H9 (cell line): ENCODE measurements around the gene DLGAP4. TPM values are rescaled to one million over a fixed set of nuclear protein-coding genes. Genes with fewer than 3 reads are reported as not detected.

ENCODE experiments used
- DNase-seq: peaks from one replicate; pipeline ENCODE4 v3.0.0-alpha.2; 2017
- H2AFZ ChIP-seq: one replicate; pipeline ENCODE4 v1.6.1; 2013; ENCODE audit warnings: mild to moderate bottlenecking, low read length, control low read depth, moderate library complexity
- H2AK5ac ChIP-seq: 2 replicates; pipeline ENCODE4 v1.6.1; 2013; ENCODE audit warnings: low read length, control low read depth, mixed read lengths; ENCODE audit not compliant: insufficient read length
- H2BK120ac ChIP-seq: one replicate; pipeline ENCODE4 v1.6.1; 2013; ENCODE audit warnings: low read depth, mild to moderate bottlenecking, low read length, control low read depth, inconsistent platforms; ENCODE audit not compliant: poor library complexity, severe bottlenecking
- H2BK12ac ChIP-seq: 2 replicates; pipeline ENCODE4 v1.6.1; 2013; ENCODE audit warnings: low read length, control low read depth, mixed read lengths, low read depth; ENCODE audit not compliant: insufficient read length
- H2BK15ac ChIP-seq: 2 replicates; pipeline ENCODE4 v1.6.1; 2013; ENCODE audit warnings: low read depth, low read length, control low read depth
- H2BK20ac ChIP-seq: one replicate; pipeline ENCODE4 v1.6.1; 2013; ENCODE audit warnings: low read depth, mild to moderate bottlenecking, low read length, control low read depth, inconsistent platforms; ENCODE audit not compliant: poor library complexity, severe bottlenecking
- H2BK5ac ChIP-seq: 2 replicates; pipeline ENCODE4 v1.6.1; 2013; ENCODE audit warnings: low read length, control low read depth, mixed read lengths; ENCODE audit not compliant: insufficient read length
- H3K14ac ChIP-seq: 2 replicates; pipeline ENCODE4 v1.6.1; 2013; ENCODE audit warnings: low read length, control low read depth; ENCODE audit not compliant: insufficient read depth
- H3K18ac ChIP-seq: 2 replicates; pipeline ENCODE4 v1.6.1; 2013; ENCODE audit warnings: low read depth, mild to moderate bottlenecking, mixed read lengths, low read length, control low read depth; ENCODE audit not compliant: insufficient read length
- H3K23ac ChIP-seq: 2 replicates; pipeline ENCODE4 v1.6.1; 2013; ENCODE audit warnings: low read length, control low read depth, mixed read lengths, low read depth; ENCODE audit not compliant: insufficient read length
- H3K23me2 ChIP-seq: 2 replicates; pipeline ENCODE4 v1.6.1; 2013; ENCODE audit warnings: low read depth, mild to moderate bottlenecking, mixed read lengths, low read length, control low read depth; ENCODE audit not compliant: insufficient read length, poor library complexity, severe bottlenecking
- H3K27ac ChIP-seq: 2 replicates; pipeline ENCODE4 v1.5.1; 2013; ENCODE audit warnings: low read length, control low read depth, mixed read lengths, low read depth; ENCODE audit not compliant: insufficient read length
- H3K27me3 ChIP-seq: 2 replicates; pipeline ENCODE4 v1.6.1; 2013; ENCODE audit warnings: low read length, control low read depth, inconsistent platforms; ENCODE audit not compliant: insufficient read depth
- H3K4ac ChIP-seq: 2 replicates; pipeline ENCODE4 v1.6.1; 2013; ENCODE audit warnings: low read depth, mild to moderate bottlenecking, control low read depth, inconsistent platforms, low read length, moderate library complexity
- H3K4me1 ChIP-seq: 2 replicates; pipeline ENCODE4 v1.6.1; 2013; ENCODE audit warnings: low read length, control low read depth, inconsistent platforms; ENCODE audit not compliant: insufficient read depth
- H3K4me2 ChIP-seq: 2 replicates; pipeline ENCODE4 v1.6.1; 2013; ENCODE audit warnings: low read length, control low read depth, mixed read lengths; ENCODE audit not compliant: insufficient read length, insufficient read depth
- H3K56ac ChIP-seq: 2 replicates; pipeline ENCODE4 v1.6.1; 2013; ENCODE audit warnings: low read depth, mild to moderate bottlenecking, mixed read lengths, low read length, control low read depth; ENCODE audit not compliant: insufficient read length
- H3K79me1 ChIP-seq: 2 replicates; pipeline ENCODE4 v1.6.1; 2013; ENCODE audit warnings: low read depth, mild to moderate bottlenecking, moderate library complexity, low read length, control low read depth, inconsistent platforms; ENCODE audit not compliant: insufficient read depth, poor library complexity, severe bottlenecking
- H3K79me2 ChIP-seq: 2 replicates; pipeline ENCODE4 v1.6.1; 2013; ENCODE audit warnings: low read length, control low read depth, inconsistent platforms; ENCODE audit not compliant: insufficient read depth
- H3K9ac ChIP-seq: 2 replicates; pipeline ENCODE4 v1.6.1; 2013; ENCODE audit warnings: low read length, control low read depth, mixed read lengths; ENCODE audit not compliant: insufficient read length; ENCODE audit errors: extremely low read depth
- H3K9me3 ChIP-seq: one replicate; pipeline ENCODE4 v1.6.1; 2013; ENCODE audit warnings: low read depth, low read length, inconsistent platforms; ENCODE audit not compliant: control insufficient read depth
- H3T11ph ChIP-seq: one replicate; pipeline ENCODE4 v1.6.1; 2013; ENCODE audit warnings: mild to moderate bottlenecking, low read length, control low read depth, inconsistent platforms
- H4K20me1 ChIP-seq: one replicate; pipeline ENCODE4 v1.6.1; 2013; ENCODE audit not compliant: control insufficient read depth, insufficient read length, insufficient read depth
- H4K5ac ChIP-seq: 2 replicates; pipeline ENCODE4 v1.6.1; 2013; ENCODE audit warnings: low read depth, mild to moderate bottlenecking, mixed read lengths, low read length, control low read depth; ENCODE audit not compliant: insufficient read length
- H4K8ac ChIP-seq: replicated peaks from 2 replicates; pipeline ENCODE4 v1.6.1; 2013; ENCODE audit warnings: low read length, control low read depth, mixed read lengths, low read depth; ENCODE audit not compliant: insufficient read length
- H4K91ac ChIP-seq: 2 replicates; pipeline ENCODE4 v1.6.1; 2013; ENCODE audit warnings: low read depth, mild to moderate bottlenecking, moderate library complexity, mixed read lengths, low read length, control low read depth; ENCODE audit not compliant: insufficient read length
- H3K27ac Mint-ChIP-seq, 3 experiments: 2 replicates in 2 of 3; 3 replicates in 1 of 3; pipeline ENCODE4 v1.8.0; 2020 to 2021; ENCODE audit warnings: mixed read lengths in 3 of 3, mild to moderate bottlenecking in 1 of 3, moderate library complexity in 1 of 3
- H3K27me3 Mint-ChIP-seq: 2 replicates; pipeline ENCODE4 v1.8.0; 2021; ENCODE audit warnings: low read depth, mild to moderate bottlenecking, moderate library complexity, mixed read lengths
- H3K36me3 Mint-ChIP-seq, 3 experiments: 2 replicates in 2 of 3; 3 replicates in 1 of 3; pipeline ENCODE4 v1.8.0; 2020 to 2021; ENCODE audit warnings: low read depth in 3 of 3, mixed read lengths in 3 of 3; ENCODE audit not compliant: insufficient read depth in 1 of 3
- H3K4me1 Mint-ChIP-seq, 2 experiments: 2 replicates each; pipeline ENCODE4 v1.8.0; 2020; ENCODE audit warnings: mixed read lengths in 2 of 2
- H3K4me3 Mint-ChIP-seq, 2 experiments: 2 replicates in 1 of 2; 3 replicates in 1 of 2; pipeline ENCODE4 v1.8.0; 2020 to 2021; ENCODE audit warnings: mild to moderate bottlenecking in 2 of 2, mixed read lengths in 2 of 2, moderate library complexity in 1 of 2
- H3K9me3 Mint-ChIP-seq, 2 experiments: 2 replicates in 1 of 2; 3 replicates in 1 of 2; pipeline ENCODE4 v1.8.0; 2020; ENCODE audit warnings: mild to moderate bottlenecking in 2 of 2, mixed read lengths in 2 of 2, moderate library complexity in 1 of 2
- WGBS: extraction: QIAGEN DNeasy Blood & Tissue Kit; methylation state at CpG from one replicate; pipeline ENCODE4 v1.1.7; 2013; ENCODE audit warnings: missing lambda C conversion rate, low lambda C conversion rate, mixed read lengths; ENCODE audit not compliant: insufficient read length; ENCODE audit errors: extremely low coverage; 5-methylcytosine and 5-hydroxymethylcytosine counted together
- total RNA-seq: library from RNA; stranded (reverse); gene quantifications from 2 replicates; pipeline ENCODE4 v1.2.1, GENCODE V29; 2021
- TF ChIP-seq, protein P1 (sequence below): fragments of 200-600 bp; sonication (generic); conservative IDR thresholded peaks from 3 replicates; pipeline ENCODE4 v1.8.0; 2021; ENCODE audit warnings: antibody characterized with exemption, mild to moderate bottlenecking

The DLGAP4 gene
- total RNA-seq, 1 experiment from 2014 or later: 48.0 TPM

DNA sequence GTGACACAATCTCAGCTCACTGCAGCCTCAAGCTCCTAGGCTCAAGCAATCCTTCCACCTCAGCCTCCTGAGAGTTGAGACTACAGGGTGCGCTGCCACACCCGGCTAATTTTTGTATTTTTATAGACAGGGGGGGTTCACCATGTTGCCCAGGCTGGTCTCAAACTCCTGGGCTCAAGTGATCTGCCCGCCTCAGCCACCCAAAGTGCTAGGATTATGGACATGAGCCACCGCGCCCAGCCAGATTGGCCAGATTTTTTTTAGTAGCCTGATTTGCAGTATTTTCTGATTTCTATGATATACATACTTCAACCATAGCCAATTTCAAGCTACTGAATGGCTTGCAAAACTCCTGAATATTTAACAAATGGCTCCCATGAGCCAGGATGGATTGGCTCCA lies 21.4 kb upstream of the DLGAP4 start:
- Mint-ChIP-seq H3K36me3 (no peaks in the 10 kb centered on the region; a peak in 1 of 7 replicates), H3K4me1 (no peaks in the 10 kb centered on the region), H3K27ac (no peak overlapping the region), H3K4me3 (no peak overlapping the region), H3K27me3 (peaks cover 1% of the 10 kb centered on the region), H3K9me3 (peaks cover 0 to 3% of the 10 kb centered on the region in 2 experiments; a peak in 1 of 5 replicates)
- no peaks in the 10 kb centered on the region for H3K9me3 ChIP-seq
- no peak overlapping the region for H2BK120ac ChIP-seq
- no peak overlapping the region for H3K4me2 ChIP-seq
- H2BK5ac ChIP-seq: no peak overlapping the region
- no peaks in the 10 kb centered on the region for H3K4me1 ChIP-seq
- H3K23me2 ChIP-seq: no peaks in the 10 kb centered on the region
- no peak overlapping the region for H2BK20ac ChIP-seq
- H3K14ac ChIP-seq: no peak overlapping the region
- no peak for DNase-seq
- H4K20me1 ChIP-seq: no peaks in the 10 kb centered on the region
- no peak overlapping the region for H3K56ac ChIP-seq
- H3K79me2 ChIP-seq: no peaks in the 10 kb centered on the region
- H3T11ph ChIP-seq: no peak overlapping the region
- no peak overlapping the region for H3K9ac ChIP-seq
- H3K27me3 ChIP-seq: no peaks in the 10 kb centered on the region
- TF ChIP-seq, protein P1, sequence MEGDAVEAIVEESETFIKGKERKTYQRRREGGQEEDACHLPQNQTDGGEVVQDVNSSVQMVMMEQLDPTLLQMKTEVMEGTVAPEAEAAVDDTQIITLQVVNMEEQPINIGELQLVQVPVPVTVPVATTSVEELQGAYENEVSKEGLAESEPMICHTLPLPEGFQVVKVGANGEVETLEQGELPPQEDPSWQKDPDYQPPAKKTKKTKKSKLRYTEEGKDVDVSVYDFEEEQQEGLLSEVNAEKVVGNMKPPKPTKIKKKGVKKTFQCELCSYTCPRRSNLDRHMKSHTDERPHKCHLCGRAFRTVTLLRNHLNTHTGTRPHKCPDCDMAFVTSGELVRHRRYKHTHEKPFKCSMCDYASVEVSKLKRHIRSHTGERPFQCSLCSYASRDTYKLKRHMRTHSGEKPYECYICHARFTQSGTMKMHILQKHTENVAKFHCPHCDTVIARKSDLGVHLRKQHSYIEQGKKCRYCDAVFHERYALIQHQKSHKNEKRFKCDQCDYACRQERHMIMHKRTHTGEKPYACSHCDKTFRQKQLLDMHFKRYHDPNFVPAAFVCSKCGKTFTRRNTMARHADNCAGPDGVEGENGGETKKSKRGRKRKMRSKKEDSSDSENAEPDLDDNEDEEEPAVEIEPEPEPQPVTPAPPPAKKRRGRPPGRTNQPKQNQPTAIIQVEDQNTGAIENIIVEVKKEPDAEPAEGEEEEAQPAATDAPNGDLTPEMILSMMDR: no peak
- no peak overlapping the region for H2AFZ ChIP-seq
- H2AK5ac ChIP-seq: no peak overlapping the region
- no peak overlapping the region for H2BK15ac ChIP-seq
- H4K5ac ChIP-seq: no peak overlapping the region
- no peak overlapping the region for H2BK12ac ChIP-seq
- H3K4ac ChIP-seq: no peak overlapping the region
- H4K91ac ChIP-seq: no peak overlapping the region
- no peak overlapping the region for H3K23ac ChIP-seq
- H3K79me1 ChIP-seq: no peaks in the 10 kb centered on the region
- no peak overlapping the region for H3K18ac ChIP-seq
- no peak overlapping the region for H4K8ac ChIP-seq
- no peak overlapping the region for H3K27ac ChIP-seq
- no CpG with 5 or more reads among the region's 5 CpGs for WGBS
